Esophagus (tissue), 2 donors: Measurements from ENCODE around the gene RSKR. TPM values are rescaled to one million over a fixed set of nuclear protein-coding genes. Genes with fewer than 3 reads are reported as not detected.

ENCODE experiments used
- H3K27ac ChIP-seq, 2 donors: one replicate each; pipeline ENCODE4 v1.5.1; 2013; ENCODE audit warnings: low read depth in 2 of 2, mild to moderate bottlenecking in 2 of 2, inconsistent platforms in 1 of 2, low read length in 1 of 2, moderate library complexity in 1 of 2
- H3K27me3 ChIP-seq, 2 donors: one replicate each; pipeline ENCODE4 v1.6.1; 2013; ENCODE audit warnings: low read length in 2 of 2, control low read depth in 1 of 2, mild to moderate bottlenecking in 1 of 2; ENCODE audit not compliant: insufficient read depth in 2 of 2, control insufficient read depth in 1 of 2
- H3K36me3 ChIP-seq, 2 donors: one replicate each; pipeline ENCODE4 v1.6.1; 2013; ENCODE audit warnings: low read length in 1 of 2; ENCODE audit not compliant: control insufficient read depth in 2 of 2, insufficient read depth in 2 of 2
- H3K4me1 ChIP-seq, 2 donors: one replicate each; pipeline ENCODE4 v1.6.1; 2013; ENCODE audit warnings: low read length in 1 of 2; ENCODE audit not compliant: control insufficient read depth in 2 of 2, insufficient read depth in 2 of 2
- H3K4me3 ChIP-seq, 2 donors: one replicate each; pipeline ENCODE4 v1.5.1; 2013; ENCODE audit warnings: low read length in 2 of 2, mild to moderate bottlenecking in 2 of 2, low read depth in 1 of 2, moderate library complexity in 1 of 2
- H3K9me3 ChIP-seq, 2 donors: one replicate each; pipeline ENCODE4 v1.6.1; 2013; ENCODE audit warnings: mild to moderate bottlenecking in 2 of 2, low read depth in 1 of 2, low read length in 1 of 2, moderate library complexity in 1 of 2; ENCODE audit not compliant: control insufficient read depth in 2 of 2, insufficient read depth in 1 of 2
- WGBS, 2 donors: extraction: QIAGEN DNeasy Blood & Tissue Kit; methylation state at CpG; one replicate each; pipeline ENCODE4 v1.1.7; 2013; 5-methylcytosine and 5-hydroxymethylcytosine counted together
- polyA plus RNA-seq, 2 donors: library from polyadenylated mRNA; stranded (reverse); fragments of 200-250 nt; gene quantifications; one replicate each; pipeline ENCODE4 v1.2.3, GENCODE V29; 2013
- donor health status: healthy with polysubstance abuse.
- donor health status: Bipolar disorder and iron deficiency.

The RSKR gene
- polyA plus RNA-seq, 2 donors: 2.0 to 6.7 TPM

DNA sequence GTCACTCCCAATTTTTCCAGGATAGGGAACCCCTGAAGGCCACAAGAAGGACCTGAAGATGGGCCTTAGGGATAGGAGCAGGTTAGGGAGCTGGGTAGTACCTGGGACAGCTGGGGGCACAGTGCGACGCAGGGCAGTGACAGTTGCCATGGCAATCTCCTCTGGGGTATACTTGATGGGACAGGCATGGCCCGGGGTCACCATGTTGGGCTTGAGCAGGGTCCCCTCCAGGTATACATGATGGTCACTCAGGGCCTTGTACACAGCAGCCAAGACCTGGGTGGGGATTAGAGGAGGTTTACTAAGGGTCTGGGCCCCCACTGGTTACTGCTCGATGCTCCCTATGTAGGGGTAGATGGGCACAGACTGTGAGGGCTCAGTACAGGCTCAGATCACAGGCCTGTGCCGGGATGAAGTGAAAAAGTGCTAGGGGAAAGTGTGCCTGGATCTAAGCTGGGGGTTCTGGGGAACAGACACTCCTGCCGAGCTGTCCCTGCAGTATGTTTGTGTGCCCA lies 40.0 kb downstream of the RSKR start:
- Histone ChIP-seq H3K4me1 (peaks cover 2 to 4% of the 10 kb centered on the region in 2 donors), H3K27ac (no peak overlapping the region), H3K4me3 (no peak overlapping the region), H3K36me3 (peaks cover 0 to 3% of the 10 kb centered on the region in 2 donors), H3K9me3 (no peaks in the 10 kb centered on the region), H3K27me3 (no peaks in the 10 kb centered on the region)
- 95 to 98% methylated on average over 6 of the region's 6 CpGs for WGBS, 2 donors

DNA sequence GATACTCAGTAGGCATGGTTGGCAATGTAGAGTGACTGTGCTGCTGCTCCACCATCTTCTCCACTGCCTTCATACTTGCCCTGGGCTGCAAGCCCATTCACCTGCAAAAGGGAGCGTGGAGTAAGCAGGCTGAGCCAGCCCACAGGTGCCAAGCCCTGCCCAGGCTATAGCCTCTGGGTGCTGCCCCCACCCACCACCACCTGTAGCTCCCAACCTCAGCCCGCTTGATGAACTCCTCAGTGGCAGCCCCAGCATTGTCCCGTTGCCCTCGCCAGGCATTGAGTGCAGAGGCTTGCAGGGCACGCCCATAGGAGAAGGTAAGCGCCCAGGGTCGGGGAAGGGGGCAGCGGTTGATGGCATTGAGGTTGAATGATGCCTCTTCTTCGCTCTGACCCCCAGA lies 40.5 kb downstream of the RSKR start:
- Histone ChIP-seq H3K27me3 (no peaks in the 10 kb centered on the region), H3K27ac (no peak overlapping the region), H3K4me3 (no peak overlapping the region), H3K36me3 (peaks cover 0 to 3% of the 10 kb centered on the region in 2 donors), H3K4me1 (peaks cover 2 to 4% of the 10 kb centered on the region in 2 donors), H3K9me3 (no peaks in the 10 kb centered on the region)
- WGBS, 2 donors: 93 to 94% methylated on average over 9 of the region's 9 CpGs

DNA sequence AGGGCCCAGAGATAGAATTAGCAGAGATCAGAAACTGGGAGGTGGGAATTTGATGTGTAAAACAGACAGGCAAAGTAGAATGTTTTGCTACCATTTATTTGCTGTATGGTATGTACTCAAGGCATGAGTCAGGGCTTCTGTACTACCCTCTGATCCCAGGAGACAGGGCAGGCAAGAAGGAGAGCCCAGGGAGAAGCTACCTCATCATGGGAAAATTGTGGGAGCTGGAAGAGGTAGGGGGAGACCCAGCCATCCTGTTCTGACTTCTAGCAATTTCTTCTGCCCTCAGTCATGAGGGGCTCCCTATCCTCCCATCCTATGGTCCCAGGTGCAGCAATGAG lies 41.0 kb downstream of the RSKR start:
- no peaks in the 10 kb centered on the region for H3K9me3 ChIP-seq
- no peak overlapping the region for H3K4me3 ChIP-seq
- H3K4me1 ChIP-seq: peaks cover 2 to 4% of the 10 kb centered on the region in 2 donors
- no peak overlapping the region for H3K27ac ChIP-seq
- H3K27me3 ChIP-seq: no peaks in the 10 kb centered on the region
- peaks cover 0 to 3% of the 10 kb centered on the region in 2 donors for H3K36me3 ChIP-seq

DNA sequence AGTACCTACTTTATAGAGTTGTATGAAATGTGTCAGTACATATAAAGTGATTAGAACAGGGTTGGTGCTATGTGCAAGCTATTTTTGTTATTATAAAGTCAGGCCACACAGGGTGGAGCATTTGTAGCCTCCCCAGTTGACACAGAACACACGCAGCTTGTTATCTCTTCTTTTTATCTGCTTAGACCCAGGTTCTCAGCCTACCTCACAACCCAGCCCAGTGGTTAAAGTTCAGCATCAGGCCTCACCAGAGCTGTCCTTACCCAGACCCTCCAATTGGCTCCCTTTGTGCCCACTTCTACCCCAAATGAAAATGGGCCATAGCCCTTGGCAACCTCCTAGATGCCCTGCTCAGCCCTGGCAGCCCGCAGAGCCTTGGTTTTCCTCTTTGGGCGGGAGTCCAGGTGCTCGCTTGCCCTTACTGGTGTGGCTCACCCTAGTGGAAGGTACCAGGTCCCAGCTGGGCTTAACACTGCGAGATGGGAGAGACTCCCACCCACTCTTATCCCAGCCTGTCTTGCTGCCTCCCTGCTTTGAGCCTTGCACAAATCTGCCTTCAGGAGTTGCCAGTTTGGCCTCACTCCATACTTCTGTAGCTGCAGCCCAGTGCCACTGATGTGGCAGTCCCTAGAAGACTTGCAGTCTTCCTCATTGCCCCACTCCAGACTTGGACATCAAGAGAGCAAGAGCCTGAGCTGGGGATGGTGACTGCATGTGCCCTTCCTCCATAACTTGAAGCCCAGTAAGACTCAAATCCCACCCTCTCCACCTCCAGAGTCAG lies 41.5 kb downstream of the RSKR start:
- Histone ChIP-seq H3K4me3 (no peak overlapping the region), H3K27me3 (no peaks in the 10 kb centered on the region), H3K9me3 (no peaks in the 10 kb centered on the region), H3K36me3 (peaks cover 0 to 3% of the 10 kb centered on the region in 2 donors), H3K27ac (no peak overlapping the region), H3K4me1 (peaks cover 2 to 4% of the 10 kb centered on the region in 2 donors)
- 66 to 70% methylated on average over 5 of the region's 5 CpGs for WGBS, 2 donors

DNA sequence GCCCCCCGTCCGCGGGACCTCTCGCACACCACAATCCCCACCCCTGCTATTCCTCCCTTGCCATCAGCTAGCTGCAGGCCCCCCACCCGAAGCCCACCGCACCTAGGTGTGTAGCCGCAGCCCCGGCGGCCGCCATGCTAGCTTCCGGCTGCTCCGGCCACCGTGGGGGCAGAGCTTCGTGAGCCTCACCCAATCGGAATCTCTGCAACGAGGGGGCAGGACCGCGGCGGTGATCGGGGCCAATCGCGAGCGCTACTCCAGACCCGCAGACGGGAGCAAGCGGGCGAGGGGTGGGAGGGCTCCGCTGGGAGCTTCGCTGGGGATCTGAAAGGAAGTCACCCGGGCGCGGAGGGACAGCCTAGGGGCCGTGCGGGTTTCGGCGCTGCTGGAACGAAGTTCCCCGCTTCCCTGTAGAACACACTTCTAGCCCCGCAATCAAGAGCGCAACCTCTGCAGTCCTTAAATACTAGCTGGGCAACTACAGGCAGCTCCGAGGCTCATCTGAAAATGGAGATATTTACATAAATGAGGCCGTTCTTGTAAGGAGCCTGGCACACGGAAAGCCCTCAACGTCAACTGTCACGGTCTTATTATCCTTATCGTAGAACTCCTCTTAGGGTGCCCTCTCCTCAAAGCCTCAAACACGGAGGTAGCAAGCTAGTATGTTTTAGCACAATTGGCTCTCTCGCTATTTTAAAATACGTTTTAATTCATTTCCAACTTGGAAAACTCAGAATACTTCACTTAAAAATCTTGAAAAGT lies 42.4 kb downstream of the RSKR start, which contains the start of gene PIGS:
PIGS (minus strand) TSS at position 164 of the 762 bp plus-strand sequence; CDS start at position 136, 28 bp downstream.
- Histone ChIP-seq H3K27me3 (no peaks in the 10 kb centered on the region), H3K27ac (peak within 1 kb of the TSS; percentile 81 to 86), H3K9me3 (no peaks in the 10 kb centered on the region), H3K4me1 (peaks cover 0 to 2% of the 10 kb centered on the region in 2 donors), H3K36me3 (peaks cover 0 to 5% of the 10 kb centered on the region in 2 donors), H3K4me3 (peak within 1 kb of the TSS; percentile 91 to 97)
- 1% methylated on average over 38 to 49 of the region's 49 CpGs for WGBS, 2 donors

DNA sequence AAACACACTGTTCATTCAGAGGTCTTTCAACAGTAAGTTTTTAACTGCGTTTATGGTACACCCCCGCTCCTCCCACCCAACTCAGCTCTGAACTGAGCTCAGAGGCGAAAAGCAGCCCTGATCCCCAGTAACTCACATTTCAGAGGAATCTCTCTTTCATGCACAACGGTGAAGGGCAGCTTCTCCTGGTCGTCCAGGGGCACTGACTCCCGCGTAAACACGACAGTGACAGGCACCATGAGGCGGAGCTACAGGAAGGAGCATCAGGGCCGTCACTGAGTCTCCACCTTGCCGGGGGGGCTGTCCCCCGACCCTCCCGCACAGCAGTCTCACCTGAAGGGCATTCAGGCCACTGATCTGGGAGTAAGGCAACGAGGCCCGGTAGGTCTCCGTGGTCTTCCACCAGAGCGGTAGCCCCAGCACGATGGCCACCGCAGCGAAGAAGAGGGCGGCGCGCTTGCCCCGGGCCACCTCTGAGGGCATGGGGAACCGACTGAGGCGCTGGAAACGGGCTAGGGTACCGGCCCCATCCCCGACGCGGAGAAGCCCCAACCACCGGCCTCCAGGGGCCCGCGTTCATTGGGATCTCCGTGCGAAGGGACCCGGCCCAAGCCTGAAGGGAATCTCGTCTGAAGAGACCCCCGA lies 43.1 kb downstream of the RSKR start:
- H3K27ac ChIP-seq: peak overlapping the region; percentile 74 to 81
- no peaks in the 10 kb centered on the region for H3K27me3 ChIP-seq
- H3K4me3 ChIP-seq: peak overlapping the region; percentile 91 to 97
- peaks cover 0 to 6% of the 10 kb centered on the region in 2 donors for H3K36me3 ChIP-seq
- 0 to 1% methylated on average over 39 of the region's 39 CpGs for WGBS, 2 donors
- H3K4me1 ChIP-seq: peaks cover 0 to 2% of the 10 kb centered on the region in 2 donors
- H3K9me3 ChIP-seq: no peaks in the 10 kb centered on the region

DNA sequence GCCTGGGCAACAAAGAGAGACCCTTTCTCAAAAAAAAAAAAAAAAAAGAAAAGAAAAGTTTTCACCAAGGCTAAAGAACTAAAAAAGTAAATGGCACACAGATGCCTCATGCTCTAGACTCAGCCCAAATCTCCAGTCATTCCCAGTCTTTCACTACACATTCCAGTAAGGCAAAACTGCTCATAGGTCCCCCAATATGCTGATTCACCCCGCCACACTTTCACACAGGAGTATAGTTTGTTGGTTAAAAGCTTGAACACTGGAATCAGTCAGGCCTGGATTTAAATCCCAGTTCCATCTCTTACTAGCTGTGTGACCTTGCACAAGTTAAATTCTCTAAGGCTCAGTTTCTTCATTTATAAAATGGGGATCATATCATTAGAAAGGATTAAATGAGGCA lies 44.5 kb downstream of the RSKR start:
- H3K36me3 ChIP-seq: peaks cover 0 to 6% of the 10 kb centered on the region in 2 donors
- no peak overlapping the region for H3K27ac ChIP-seq
- no peak overlapping the region for H3K4me3 ChIP-seq
- H3K4me1 ChIP-seq: peaks cover 0 to 2% of the 10 kb centered on the region in 2 donors
- 93 to 96% methylated on average over 1 of the region's 1 CpG for WGBS, 2 donors
- no peaks in the 10 kb centered on the region for H3K9me3 ChIP-seq
- H3K27me3 ChIP-seq: no peaks in the 10 kb centered on the region

DNA sequence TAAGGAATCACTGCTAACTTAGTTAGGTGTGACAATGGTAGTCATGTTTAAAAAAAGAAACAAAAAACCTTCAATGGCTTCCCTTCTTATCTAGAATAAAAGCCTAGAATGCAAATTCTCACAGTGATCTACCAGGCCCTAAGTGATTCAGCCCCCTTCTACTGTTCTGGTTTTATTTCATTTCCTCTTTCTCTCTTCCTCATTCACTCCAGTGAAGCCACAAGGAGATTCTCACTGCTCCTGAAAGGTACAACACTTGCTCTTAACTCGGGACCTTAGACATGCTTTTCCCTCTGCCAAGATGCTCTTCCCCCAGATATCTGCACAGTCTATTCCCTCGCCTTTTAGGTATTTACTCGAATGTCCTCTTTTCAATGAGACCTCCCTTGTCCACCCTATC lies 46.4 kb downstream of the RSKR start:
- Histone ChIP-seq H3K27ac (no peak overlapping the region), H3K27me3 (no peaks in the 10 kb centered on the region), H3K4me1 (peaks cover 0 to 2% of the 10 kb centered on the region in 2 donors), H3K36me3 (peaks cover 0 to 12% of the 10 kb centered on the region in 2 donors), H3K9me3 (no peaks in the 10 kb centered on the region), H3K4me3 (no peak overlapping the region)
- 91 to 93% methylated on average over 3 of the region's 3 CpGs for WGBS, 2 donors

DNA sequence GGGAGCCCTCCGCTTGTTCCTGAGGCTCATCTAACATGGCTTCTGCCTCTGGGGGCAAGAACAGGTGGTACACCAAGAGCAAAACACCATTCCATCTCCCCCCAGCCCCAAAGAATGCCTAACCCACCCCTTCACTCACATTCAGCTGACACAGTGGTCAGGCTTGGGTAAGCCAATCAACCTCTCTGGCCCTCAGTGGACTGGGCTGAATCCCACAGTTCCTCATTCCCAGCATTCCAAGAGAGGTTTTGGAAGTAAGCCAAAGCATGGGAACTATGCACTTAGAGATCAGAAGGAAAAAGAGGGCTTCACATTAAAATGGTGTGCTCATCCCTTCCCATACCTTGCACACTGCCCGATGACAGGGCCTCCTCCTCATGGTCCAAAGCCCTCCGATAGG lies 50.5 kb downstream of the RSKR start:
- Histone ChIP-seq H3K9me3 (no peaks in the 10 kb centered on the region), H3K27me3 (no peaks in the 10 kb centered on the region), H3K27ac (no peak overlapping the region), H3K4me3 (no peak overlapping the region), H3K36me3 (peaks cover 2 to 17% of the 10 kb centered on the region in 2 donors), H3K4me1 (no peaks in the 10 kb centered on the region)
- 92 to 98% methylated on average over 3 of the region's 3 CpGs for WGBS, 2 donors
